ENCODE results near the gene NHSL2. TPM values are rescaled to one million over a fixed set of nuclear protein-coding genes. Genes with fewer than 3 reads are reported as not detected.

The NHSL2 gene
- total RNA-seq, 4 donors from 2014 or later: 1.9 to 8.8 (median 2.4) TPM

GRCh38 chrX:72137846-72138495 is 227.3 kb downstream of the NHSL2 start:
- peak in 1 of 2 donors; percentile 61 for DNase-seq (ENCODE audit: low spot score in 2 of 2)
- WGBS, 2 donors: 73 to 80% methylated on average over 9 of the region's 9 CpGs
- intact Hi-C loops (cut with DNase I; ENCODE audit: low total_unique reads): no loop called here
- H3K4me3 ChIP-seq (ENCODE audit: low read depth, poor library complexity, severe bottlenecking): no peak overlapping the region
- no peak for TF ChIP-seq POLR2A (IDR thresholded peaks at IDR 0.05)
- no peak for TF ChIP-seq CTCF (IDR thresholded peaks at IDR 0.05)

DNA sequence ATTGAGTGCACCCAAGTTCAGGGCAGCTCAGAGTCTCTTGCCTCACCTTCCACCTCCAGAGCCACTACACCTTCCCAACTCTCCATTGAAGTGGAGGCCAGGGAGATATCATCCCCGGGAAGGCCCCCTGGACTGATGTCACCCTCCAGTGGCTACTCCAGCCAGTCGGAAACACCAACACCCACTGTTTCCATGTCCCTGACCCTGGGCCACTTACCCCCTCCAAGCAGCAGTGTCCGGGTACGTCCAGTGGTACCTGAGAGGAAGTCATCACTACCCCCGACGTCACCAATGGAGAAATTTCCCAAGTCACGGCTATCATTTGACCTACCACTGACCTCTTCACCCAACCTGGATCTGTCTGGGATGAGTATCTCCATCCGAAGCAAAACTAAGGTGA is 228.9 kb downstream of the NHSL2 start:
- intact Hi-C loops (cut with DNase I; ENCODE audit: low total_unique reads): no loop called here
- TF ChIP-seq CTCF (IDR thresholded peaks at IDR 0.05) (no peak), POLR2A (IDR thresholded peaks at IDR 0.05) (no peak)
- 90 to 92% methylated on average over 8 of the region's 8 CpGs for WGBS, 2 donors
- no peak overlapping the region for H3K4me3 ChIP-seq (ENCODE audit: low read depth, poor library complexity, severe bottlenecking)
- DNase-seq (ENCODE audit: low spot score in 2 of 2): peak in 1 of 2 donors; percentile 53

DNA sequence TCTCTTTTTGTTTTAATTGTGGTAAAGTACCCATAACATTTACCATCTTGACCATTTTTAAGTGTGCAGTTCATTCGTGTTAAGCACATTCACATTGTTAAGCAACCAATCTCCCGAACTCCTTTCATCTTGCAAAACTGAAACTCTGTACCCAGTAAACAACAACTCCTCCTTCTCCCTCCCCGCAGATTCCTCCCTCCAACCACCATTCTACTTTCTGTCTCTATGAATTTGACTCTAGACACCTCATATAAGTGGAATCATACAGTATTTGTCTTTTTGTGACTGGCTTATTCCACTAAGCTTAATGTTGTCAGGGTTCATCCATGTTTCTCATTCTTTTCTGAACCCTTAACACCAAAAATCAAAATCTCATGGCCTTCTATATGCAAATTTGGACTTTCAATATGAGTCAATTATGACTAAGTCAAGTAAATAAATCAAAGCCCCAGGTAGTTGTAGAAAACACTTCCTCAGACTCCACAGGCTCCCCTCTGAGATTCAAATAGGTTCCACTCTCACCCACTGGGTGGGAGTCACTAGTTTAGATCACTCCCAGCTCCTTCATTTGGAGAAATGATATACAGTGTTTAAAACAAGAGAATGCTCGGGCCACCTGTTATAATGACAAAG is 230.8 kb downstream of the NHSL2 start:
- intact Hi-C loops (cut with DNase I; ENCODE audit: low total_unique reads): no loop called here
- no peak for DNase-seq (ENCODE audit: low spot score in 2 of 2)
- WGBS, 2 donors: 64 to 75% methylated on average over 4 of the region's 4 CpGs

GRCh38 chrX:72142094-72142793 is 231.6 kb downstream of the NHSL2 start:
- no peak overlapping the region for H3K4me3 ChIP-seq (ENCODE audit: low read depth, poor library complexity, severe bottlenecking)
- WGBS, 2 donors: 59 to 78% methylated on average over 8 of the region's 8 CpGs
- intact Hi-C loops (cut with DNase I; ENCODE audit: low total_unique reads): no loop called here
- peak in 1 of 2 donors; percentile 37 for DNase-seq (ENCODE audit: low spot score in 2 of 2)
- TF ChIP-seq POLR2A (IDR thresholded peaks at IDR 0.05) (no peak), CTCF (IDR thresholded peaks at IDR 0.05) (no peak)

More for the DNA sequence above, 230.8 kb downstream of the NHSL2 start:
- no peak overlapping the region for H3K4me3 ChIP-seq (ENCODE audit: low read depth, poor library complexity, severe bottlenecking)
- no peak for TF ChIP-seq CTCF (IDR thresholded peaks at IDR 0.05)

- intact Hi-C loops (cut with DNase I; ENCODE audit: low total_unique reads): no loop called here
- TF ChIP-seq POLR2A (IDR thresholded peaks at IDR 0.05) (no peak), CTCF (IDR thresholded peaks at IDR 0.05) (no peak)
- WGBS, 2 donors: 67 to 78% methylated on average over 11 of the region's 11 CpGs
- peak in 1 of 2 donors; percentile 70 for DNase-seq (ENCODE audit: low spot score in 2 of 2)
- no peak overlapping the region for H3K4me3 ChIP-seq (ENCODE audit: low read depth, poor library complexity, severe bottlenecking)
Observed at GRCh38 chrX:72142794-72143608, 232.4 kb downstream of the NHSL2 start.

Data from lower leg skin (tissue), 4 donors.